IMR-90 (cell line): ENCODE results near the gene AATF. TPM values are rescaled to one million over a fixed set of nuclear protein-coding genes. Genes with fewer than 3 reads are reported as not detected.

Experiments used
- ATAC-seq: fragments of 200-7000 bp; cut with Tn5 transposase; 2 replicates; pipeline ENCODE4 v1.9.1; 2020; ENCODE audit warnings: low read depth, mild to moderate bottlenecking, moderate library complexity
- BruUV-seq: library from RNA; stranded (reverse); fragments of 400-500 nt; replicated peaks from 2 replicates; lab custom pipeline; 2021; lab: Mats Ljungman, UMichigan
- CTCF ChIA-PET: fragments of 300-600 bp; formaldehyde crosslinking; extraction: SDS; loops from one replicate; lab custom pipeline; 2021; ENCODE audit warnings: antibody characterized with exemption; lab: Yijun Ruan, JAX
- POLR2A ChIA-PET: fragments of 300-600 bp; sonication (Branson Sonifier 250); formaldehyde crosslinking; loops from one replicate; lab custom pipeline; 2022; ENCODE audit warnings: antibody characterized with exemption; ENCODE audit not compliant: unreplicated experiment; lab: Charles Lee
- DNase-seq: peaks from one replicate; pipeline ENCODE4 v3.0.0; 2013
- H2AFZ ChIP-seq: replicated peaks from 2 replicates; pipeline ENCODE3; 2013; ENCODE audit warnings: low read length, mild to moderate bottlenecking; ENCODE audit not compliant: poor library complexity
- H2AK5ac ChIP-seq: 2 replicates; pipeline ENCODE4 v1.6.1; 2013; ENCODE audit warnings: low read depth, low read length, inconsistent platforms
- H2AK9ac ChIP-seq: replicated peaks from 2 replicates; pipeline ENCODE3; 2013; ENCODE audit warnings: mild to moderate bottlenecking, low read depth, low read length, moderate library complexity; ENCODE audit not compliant: poor library complexity
- H2BK120ac ChIP-seq: 2 replicates; pipeline ENCODE4 v1.6.1; 2013; ENCODE audit warnings: low read depth, low read length, inconsistent platforms
- H2BK15ac ChIP-seq: 3 replicates; pipeline ENCODE4 v1.6.1; 2013; ENCODE audit warnings: low read depth, low read length, inconsistent platforms
- H2BK20ac ChIP-seq: 2 replicates; pipeline ENCODE4 v1.6.1; 2013; ENCODE audit warnings: low read depth, mild to moderate bottlenecking, inconsistent platforms, low read length, moderate library complexity
- H2BK5ac ChIP-seq: 2 replicates; pipeline ENCODE4 v1.6.1; 2013; ENCODE audit warnings: mild to moderate bottlenecking, low read depth, low read length, inconsistent platforms; ENCODE audit not compliant: poor library complexity, severe bottlenecking
- H3K14ac ChIP-seq: replicated peaks from 2 replicates; pipeline ENCODE4 v1.6.1; 2013; ENCODE audit warnings: low read depth, low read length, inconsistent platforms
- H3K18ac ChIP-seq: 2 replicates; pipeline ENCODE4 v1.6.1; 2013; ENCODE audit warnings: low read depth, low read length, control low read depth
- H3K23ac ChIP-seq: 2 replicates; pipeline ENCODE4 v1.6.1; 2013; ENCODE audit warnings: low read depth, low read length, inconsistent platforms
- H3K27ac ChIP-seq: 2 replicates; pipeline ENCODE4 v1.5.1; 2013; ENCODE audit warnings: mild to moderate bottlenecking, control low read depth, low read length; ENCODE audit not compliant: insufficient read depth
- H3K27me3 ChIP-seq: 2 replicates; pipeline ENCODE4 v1.6.1; 2013; ENCODE audit warnings: low read length; ENCODE audit not compliant: control insufficient read depth, insufficient read depth
- H3K36me3 ChIP-seq: 2 replicates; pipeline ENCODE4 v1.6.1; 2013; ENCODE audit warnings: low read length, mixed read lengths; ENCODE audit not compliant: control insufficient read depth, insufficient read depth
- H3K4ac ChIP-seq: 2 replicates; pipeline ENCODE4 v1.6.1; 2013; ENCODE audit warnings: low read depth, low read length, inconsistent platforms
- H3K4me1 ChIP-seq: 2 replicates; pipeline ENCODE4 v1.6.1; 2013; ENCODE audit warnings: low read length, mixed read lengths; ENCODE audit not compliant: control insufficient read depth, insufficient read depth
- H3K4me2 ChIP-seq: 2 replicates; pipeline ENCODE4 v1.6.1; 2013; ENCODE audit warnings: low read depth, mild to moderate bottlenecking, control low read depth, low read length, moderate library complexity
- H3K4me3 ChIP-seq: 2 replicates; pipeline ENCODE4 v1.5.1; 2013; ENCODE audit warnings: low read depth, mild to moderate bottlenecking, control low read depth, low read length, moderate library complexity; ENCODE audit not compliant: insufficient read depth
- H3K56ac ChIP-seq: 2 replicates; pipeline ENCODE4 v1.6.1; 2013; ENCODE audit warnings: low read length, inconsistent platforms; ENCODE audit not compliant: insufficient read depth; ENCODE audit errors: extremely low read depth
- H3K79me1 ChIP-seq, 2 experiments: 2 replicates each; pipeline ENCODE4 v1.6.1; 2013; ENCODE audit warnings: low read length in 2 of 2, inconsistent platforms in 1 of 2, low read depth in 1 of 2
- H3K9ac ChIP-seq: 2 replicates; pipeline ENCODE4 v1.6.1; 2013; ENCODE audit warnings: low read depth, low read length, control low read depth
- H3K9me1 ChIP-seq: 2 replicates; pipeline ENCODE4 v1.6.1; 2013; ENCODE audit warnings: low read length, inconsistent platforms; ENCODE audit not compliant: insufficient read depth
- H3K9me3 ChIP-seq: 2 replicates; pipeline ENCODE4 v1.6.1; 2013; ENCODE audit warnings: low read length; ENCODE audit not compliant: control insufficient read depth, insufficient read depth
- H4K20me1 ChIP-seq: 2 replicates; pipeline ENCODE4 v1.6.1; 2013; ENCODE audit warnings: low read length, inconsistent platforms; ENCODE audit not compliant: insufficient read depth
- H4K5ac ChIP-seq: 2 replicates; pipeline ENCODE4 v1.6.1; 2013; ENCODE audit warnings: mild to moderate bottlenecking, low read depth, low read length, control low read depth
- H4K8ac ChIP-seq, 2 experiments: 2 replicates each; pipeline ENCODE4 v1.6.1; 2013; ENCODE audit warnings: low read depth in 2 of 2, low read length in 2 of 2, control low read depth in 1 of 2, inconsistent platforms in 1 of 2
- H4K91ac ChIP-seq: 2 replicates; pipeline ENCODE4 v1.6.1; 2013; ENCODE audit warnings: low read depth, low read length, inconsistent platforms; ENCODE audit not compliant: insufficient read depth
- CEBPB ChIP-seq: IDR thresholded peaks from 2 replicates; pipeline ENCODE4 v1.6.1; 2012; ENCODE audit warnings: low read depth, low read length, improper control_type of control experiment
- MXI1 ChIP-seq: IDR thresholded peaks from 2 replicates; pipeline ENCODE4 v1.6.1; 2012; ENCODE audit warnings: low read depth, mild to moderate bottlenecking, low read length, moderate library complexity, borderline replicate concordance
- WGBS, 2 experiments: methylation state at CpG; one replicate each; pipeline versions ENCODE4 v1.1.5 to v1.1.7; 2013; ENCODE audit warnings: missing lambda C conversion rate in 2 of 2; ENCODE audit not compliant: insufficient read length in 1 of 2; ENCODE audit errors: extremely low coverage in 2 of 2; 5-methylcytosine and 5-hydroxymethylcytosine counted together
- dilution Hi-C: fragments of 300-500 bp; cut with HindIII; formaldehyde crosslinking; loops from one replicate; pipeline ENCODE4 v1.14.3; 2018; ENCODE audit warnings: low sequenced_read_pairs; ENCODE audit not compliant: unreplicated experiment
- in situ Hi-C: fragments of 300-500 bp; cut with MboI; formaldehyde crosslinking; loops from 3 replicates; pipeline ENCODE4 v1.14.3; 2019; ENCODE audit warnings: low sequenced_read_pairs, inconsistent platforms, mixed read lengths
- intact Hi-C: fragments of 100-400 bp; cut with micrococcal nuclease; formaldehyde crosslinking; loops from 2 replicates; pipeline ENCODE4 v1.10.0; 2022
- polyA plus RNA-seq, 3 experiments: library from polyadenylated mRNA; depleted of rRNA; stranded (reverse); fragments of >200 nt; gene quantifications; 2 replicates each; pipeline ENCODE4 v1.2.3, GENCODE V29; 2012; ENCODE audit warnings: low replicate concordance in 1 of 3
- total RNA-seq: library from RNA; depleted of rRNA; stranded (reverse); fragments of >200 nt; gene quantifications from 2 replicates; pipeline ENCODE4 v1.2.3, GENCODE V29; 2012

Gene AATF
- total and polyA plus RNA-seq, 2 of the 4 experiments (the other 2 are of a cell fraction): 21.0 to 34.8 TPM

- Histone ChIP-seq H4K20me1 (no peaks in the 10 kb centered on the region; the same call in none of the 2 replicates), H4K5ac (peak overlapping the region; percentile 52), H3K18ac (no peak overlapping the region), H4K8ac (peak overlapping the region; percentile 74 to 92), H3K9me1 (0 out of 2 replicates have a peak, but pooled peaks cover 2% of the 10 kb centered on the region), H2BK5ac (no peak overlapping the region), H3K79me1 (peaks cover 23 to 27% of the 10 kb centered on the region in 2 experiments; a peak in 3 of 4 replicates), H3K56ac (no peak overlapping the region), H3K4me2 (peak overlapping the region; percentile 91), H3K4me3 (peak overlapping the region; percentile 55), H2BK120ac (0 out of 2 replicates have a peak overlapping the region, but pooled peaks have one; percentile 40), H3K9ac (peak overlapping the region; percentile 27), H3K14ac (peak overlapping the region; percentile 60; the same call in 1 of the 2 replicates), H3K27me3 (peaks cover 44% of the 10 kb centered on the region), H2AK9ac (peak overlapping the region; percentile 0), H3K27ac (peak overlapping the region; percentile 12; the same call in 1 of the 2 replicates), H2BK20ac (no peak overlapping the region), H3K36me3 (peaks cover 4% of the 10 kb centered on the region), H3K4me1 (peaks cover 3% of the 10 kb centered on the region), H2BK15ac (no peak overlapping the region), H3K23ac (peak overlapping the region; percentile 61; the same call in 1 of the 2 replicates), H3K9me3 (peaks cover 2% of the 10 kb centered on the region), H2AFZ (peak overlapping the region; percentile 98), H2AK5ac (no peak overlapping the region), H3K4ac (peak overlapping the region; percentile 56), H4K91ac (0 out of 2 replicates have a peak overlapping the region, but pooled peaks have one; percentile 8)
- no TSS peak for BruUV-seq
- ChIA-PET POLR2A (no interaction called here), CTCF (interaction anchor here (0.9 kb wide), 1 partner anchor 32 kb away, joined by 3 read pairs; no protein-coding TSS in a partner anchor)
- peak; percentile 64 for TF ChIP-seq CEBPB
- TF ChIP-seq MXI1: no peak
- DNase-seq (no peak), ATAC-seq (peak; percentile 43)
- in situ Hi-C loops: no loop called here
- intact Hi-C loops: loop anchor here (5.0 to 10.0 kb wide), 2 partner anchors 99 to 313 kb away; no protein-coding TSS in a partner anchor
- dilution Hi-C loops: no loop called here
- 0% methylated on average over 14 of the region's 26 CpGs; no CpG with 5 or more reads in 1 of the 2 experiments for WGBS, 2 experiments
These were observed 635 bp upstream of the AATF start for GRCh38 chr17:36947922-36948716.
